GM18909 (cell line): ENCODE measurements around the gene HMCN1.

Experiments used
- ATAC-seq: cut with Tn5 transposase; IDR thresholded peaks from one replicate; pipeline ENCODE4 v1.9.1; 2021; ENCODE audit warnings: mild to moderate bottlenecking; ENCODE audit not compliant: unreplicated experiment, poor library complexity

HMCN1 gene

DNA sequence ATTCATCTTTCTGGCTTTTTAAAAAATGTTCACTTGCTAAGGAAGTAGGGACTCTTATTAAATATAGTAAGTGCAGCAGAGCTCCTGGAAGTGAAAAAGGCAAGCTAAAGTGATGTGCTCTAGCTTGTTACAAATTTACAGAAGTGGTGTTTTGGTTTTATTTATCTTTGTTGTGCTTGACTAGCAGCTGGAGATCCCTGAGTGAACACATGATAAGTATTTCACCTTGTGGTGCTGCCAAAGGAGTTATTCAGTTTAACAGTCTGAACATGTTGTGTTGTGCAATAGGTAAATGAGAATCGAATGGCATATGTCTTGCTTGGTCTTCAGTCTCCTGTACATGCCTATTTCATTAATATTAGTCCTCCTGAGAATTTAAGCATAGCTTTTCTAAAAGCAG, 325.1 kb downstream of the HMCN1 start:
- ATAC-seq, result peak; percentile 70

- no peak for ATAC-seq
These were observed 325.6 kb downstream of the HMCN1 start for GRCh38 chr1:186059752-186060151.

GRCh38 chr1:186060226-186060625, 326.0 kb downstream of the HMCN1 start:
- no peak for ATAC-seq

DNA sequence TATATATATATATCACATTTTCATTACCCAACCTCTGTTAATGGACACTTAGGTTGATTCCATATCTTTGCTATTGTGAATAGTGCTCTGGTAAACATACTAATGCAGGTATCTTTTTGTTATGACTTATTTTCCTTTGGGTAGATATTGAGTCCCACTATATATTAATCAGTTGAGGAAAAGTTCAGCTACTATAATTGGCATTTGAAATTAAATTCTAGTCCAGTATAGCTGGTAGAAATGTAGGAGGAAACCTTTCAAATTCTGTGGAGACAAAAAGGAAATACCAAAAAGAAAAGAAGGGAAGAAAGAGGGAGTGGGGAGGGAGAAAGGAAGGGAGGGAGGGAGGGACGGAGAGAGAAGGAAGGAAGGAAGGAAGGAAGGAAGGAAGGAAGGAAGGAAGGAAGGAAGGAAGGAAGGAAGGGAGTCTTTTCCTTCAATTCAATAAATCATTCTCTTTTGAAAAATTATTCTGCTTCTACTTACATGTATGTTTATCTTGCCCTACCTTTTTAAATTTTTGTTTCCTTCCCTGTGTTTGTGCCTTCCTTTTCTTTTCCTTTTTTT, 329.0 kb downstream of the HMCN1 start:
- no peak for ATAC-seq

GRCh38 chr1:186066411-186066810, 332.2 kb downstream of the HMCN1 start:
- ATAC-seq, result no peak

DNA sequence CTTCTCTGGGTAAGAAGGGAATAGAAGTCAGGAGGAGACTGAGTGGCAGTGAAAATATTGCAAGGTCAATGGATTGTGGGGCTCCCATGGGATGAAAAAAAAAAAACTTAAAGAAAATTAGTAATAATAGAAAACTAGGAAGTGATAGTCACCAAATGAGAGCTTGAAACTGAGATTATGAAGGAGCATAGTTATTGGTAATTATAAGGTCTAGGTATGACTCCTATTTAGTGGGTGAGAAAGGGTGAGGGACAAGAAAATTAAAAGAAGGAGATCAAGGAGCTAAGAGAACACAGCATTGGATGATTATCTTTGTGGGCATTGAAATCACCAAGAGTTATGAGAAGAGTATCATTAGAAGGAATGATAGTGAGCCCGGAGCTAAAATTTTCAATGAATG, 339.5 kb downstream of the HMCN1 start:
- no peak for ATAC-seq

DNA sequence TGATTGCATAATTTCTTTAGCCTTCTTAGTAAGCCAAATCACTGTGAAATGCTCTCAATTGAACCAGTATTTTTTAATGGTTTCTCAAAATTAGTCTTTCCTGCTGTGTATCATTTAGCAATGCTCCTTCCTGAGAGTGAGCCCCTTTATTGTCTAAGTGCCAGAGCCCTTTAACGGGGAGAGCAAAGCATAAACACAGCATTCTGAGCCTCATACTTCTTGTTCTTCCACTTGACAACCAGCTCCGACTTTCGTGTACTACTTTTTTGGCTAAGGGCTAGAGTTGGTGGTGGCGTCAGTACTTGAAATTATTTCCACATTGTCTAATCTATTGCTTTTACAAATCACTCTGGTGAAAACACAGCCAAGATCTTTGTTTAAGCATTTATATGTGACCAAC, 341.8 kb downstream of the HMCN1 start:
- ATAC-seq, result no peak

GRCh38 chr1:186078245-186078644, 344.1 kb downstream of the HMCN1 start:
- ATAC-seq, result peak; percentile 97

DNA sequence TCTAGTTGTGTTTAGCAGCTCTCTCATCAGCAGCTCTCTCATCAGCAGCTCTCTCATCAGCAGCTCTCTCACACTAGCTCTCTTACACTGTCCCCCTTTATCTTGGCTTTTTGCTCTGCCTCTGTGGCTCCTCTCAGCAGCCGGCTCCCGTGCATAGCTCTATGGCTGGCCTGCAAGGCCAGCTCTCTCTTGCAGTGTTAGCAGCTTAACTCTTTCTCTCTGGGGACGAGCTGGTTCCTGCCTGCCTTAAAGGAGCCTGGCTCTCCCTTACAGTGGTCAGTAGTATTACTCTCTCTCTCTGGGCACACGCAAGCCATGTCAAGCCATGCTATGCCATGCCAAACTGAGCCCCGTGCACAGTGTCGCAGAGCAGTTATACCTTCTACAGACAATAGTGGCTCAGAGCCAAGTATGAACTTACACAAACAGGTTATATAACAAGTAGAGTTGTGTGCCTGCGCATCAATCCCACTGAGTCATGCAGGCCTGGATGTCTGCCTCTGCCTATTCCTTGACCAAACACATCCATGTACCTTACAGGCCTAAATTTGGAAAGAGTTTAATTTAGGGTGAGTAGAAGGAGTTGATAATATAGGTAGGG, 345.0 kb downstream of the HMCN1 start:
- no peak for ATAC-seq

DNA sequence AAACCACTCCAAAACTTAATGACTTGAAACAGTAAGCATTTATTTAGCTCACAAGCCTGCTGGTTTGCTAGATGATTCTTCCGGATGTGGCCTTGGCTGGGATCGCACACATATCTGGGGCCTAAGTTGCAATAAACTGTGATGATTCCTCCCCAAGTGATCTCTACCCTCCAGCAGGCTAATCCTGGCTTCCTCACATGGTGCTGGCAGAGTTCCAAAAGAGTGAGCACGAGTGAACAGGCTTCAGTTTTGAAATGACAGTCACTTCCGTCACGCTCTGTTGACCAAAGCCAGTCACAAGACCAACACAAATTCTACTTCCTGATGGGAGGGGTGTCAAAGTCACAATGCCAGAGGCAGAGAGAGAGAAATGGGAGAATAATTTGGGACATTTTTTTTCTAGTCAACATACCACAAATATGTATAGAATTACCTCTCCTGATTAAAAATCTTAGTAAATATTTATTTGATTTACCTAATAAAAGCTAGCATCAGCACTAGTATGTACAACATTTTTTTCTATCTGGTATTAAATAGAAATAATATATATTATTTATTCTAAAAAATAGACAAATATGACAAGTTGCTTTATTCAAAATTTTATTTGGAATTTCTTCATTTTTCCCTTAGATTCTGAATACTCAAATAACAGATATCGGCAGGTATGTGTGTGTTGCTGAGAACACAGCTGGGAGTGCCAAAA, 348.2 kb downstream of the HMCN1 start:
- peak; percentile 75 for ATAC-seq

GRCh38 chr1:186086583-186086982, 352.4 kb downstream of the HMCN1 start:
- ATAC-seq, result no peak

- ATAC-seq, result no peak
These were observed 355.7 kb downstream of the HMCN1 start for GRCh38 chr1:186089940-186090339.

GRCh38 chr1:186091222-186091720, 357.1 kb downstream of the HMCN1 start:
- no peak for ATAC-seq

DNA sequence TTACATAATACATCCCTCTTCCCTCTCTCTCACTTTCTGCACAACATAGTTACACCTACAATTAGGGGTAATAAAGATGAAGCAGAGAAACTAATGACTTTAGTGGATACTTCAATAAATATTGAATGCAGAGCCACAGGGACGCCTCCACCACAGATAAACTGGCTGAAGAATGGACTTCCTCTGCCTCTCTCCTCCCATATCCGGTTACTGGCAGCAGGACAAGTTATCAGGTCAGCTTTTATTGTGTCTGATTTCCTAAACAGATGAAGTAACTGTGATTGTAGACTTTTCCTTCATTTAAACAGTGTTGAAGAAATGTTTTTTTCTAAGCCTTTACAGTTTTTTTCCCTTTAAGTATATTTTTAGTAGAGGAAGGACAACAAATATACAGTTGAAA, 359.2 kb downstream of the HMCN1 start:
- ATAC-seq, result no peak

- ATAC-seq, result no peak
These were observed 360.0 kb downstream of the HMCN1 start for GRCh38 chr1:186094172-186094571.

DNA sequence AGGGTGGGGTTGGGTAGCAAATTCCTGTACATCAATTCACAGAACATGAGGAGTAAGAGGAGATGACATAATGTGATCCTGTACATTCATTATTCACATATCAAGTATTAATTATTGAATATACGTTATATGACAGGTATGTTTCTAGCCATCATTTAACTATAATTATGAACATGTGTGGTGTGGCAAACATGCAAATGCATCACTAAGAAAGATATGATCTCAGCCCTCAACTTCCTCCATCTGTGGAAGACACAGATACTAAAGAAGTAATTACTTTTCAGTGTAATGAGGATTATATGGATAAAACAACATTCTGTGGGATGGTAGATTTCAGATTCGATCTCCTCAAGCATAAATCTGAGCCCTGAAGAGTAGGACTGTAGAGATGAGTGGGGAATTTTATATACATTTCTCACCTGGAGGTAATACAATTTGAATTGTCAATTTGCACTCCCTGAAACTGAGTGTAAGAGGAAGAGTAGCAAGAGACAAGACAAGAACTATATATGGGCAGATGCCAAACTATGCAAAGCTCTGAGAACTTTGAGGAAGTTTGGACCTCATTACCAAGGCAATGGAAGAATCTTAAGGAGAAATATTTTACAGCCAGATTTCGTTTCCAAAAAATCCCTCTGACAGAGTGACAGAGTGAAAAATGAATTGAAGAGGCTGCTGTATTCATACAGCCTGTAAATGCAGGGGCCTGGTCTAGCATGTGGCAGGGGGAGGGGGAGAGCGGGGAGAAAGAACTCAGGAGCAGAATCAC, 365.3 kb downstream of the HMCN1 start:
- no peak for ATAC-seq

- no peak for ATAC-seq
These were observed 367.9 kb downstream of the HMCN1 start for GRCh38 chr1:186102107-186102506.

DNA sequence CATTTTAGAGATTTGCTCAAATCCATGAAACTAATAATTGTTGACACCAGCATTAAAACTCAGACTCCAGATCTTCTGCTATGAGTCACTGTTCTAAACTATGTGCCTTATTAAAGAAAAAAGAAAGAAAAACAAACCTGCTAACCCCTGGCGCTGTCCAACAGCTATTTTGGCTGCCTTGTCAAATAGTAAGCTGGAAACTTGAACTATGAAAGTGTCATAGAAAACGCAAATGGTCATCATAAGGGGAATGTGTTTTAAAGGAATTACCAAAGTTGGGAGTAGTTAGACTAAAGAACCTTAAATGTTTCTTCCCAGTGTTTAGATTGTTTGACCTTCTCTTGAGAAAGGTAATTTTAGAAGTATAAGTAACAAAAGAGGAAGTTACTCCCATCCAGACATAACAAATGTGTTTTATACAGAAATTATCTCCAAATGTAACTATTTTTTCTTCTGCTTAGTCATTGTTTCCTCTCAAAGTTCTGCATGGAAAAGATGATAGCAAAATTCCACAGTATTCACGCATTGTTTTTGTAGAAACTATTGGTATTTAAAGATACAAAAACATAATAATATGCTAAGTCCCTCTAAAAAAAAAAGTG, 368.5 kb downstream of the HMCN1 start:
- ATAC-seq, result no peak

DNA sequence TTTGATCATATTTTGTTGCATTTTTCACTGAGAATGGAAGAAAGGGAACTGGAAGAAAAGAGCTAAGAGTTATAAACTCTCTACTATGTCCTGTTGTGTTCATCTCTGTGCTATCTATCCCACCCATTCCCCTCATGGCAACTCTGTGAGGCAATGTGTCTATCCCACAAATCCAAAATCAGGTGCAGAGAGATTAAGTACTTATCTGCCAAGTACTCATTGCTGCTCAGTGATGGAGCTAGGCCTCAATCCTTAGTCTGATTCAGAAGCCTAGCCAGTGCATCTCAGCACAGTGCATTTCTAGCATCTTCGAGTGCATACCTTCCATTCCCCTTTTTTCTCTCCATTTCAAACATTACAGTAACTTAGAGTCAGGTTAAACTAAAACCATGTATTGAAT, 370.3 kb downstream of the HMCN1 start:
- ATAC-seq, result no peak

DNA sequence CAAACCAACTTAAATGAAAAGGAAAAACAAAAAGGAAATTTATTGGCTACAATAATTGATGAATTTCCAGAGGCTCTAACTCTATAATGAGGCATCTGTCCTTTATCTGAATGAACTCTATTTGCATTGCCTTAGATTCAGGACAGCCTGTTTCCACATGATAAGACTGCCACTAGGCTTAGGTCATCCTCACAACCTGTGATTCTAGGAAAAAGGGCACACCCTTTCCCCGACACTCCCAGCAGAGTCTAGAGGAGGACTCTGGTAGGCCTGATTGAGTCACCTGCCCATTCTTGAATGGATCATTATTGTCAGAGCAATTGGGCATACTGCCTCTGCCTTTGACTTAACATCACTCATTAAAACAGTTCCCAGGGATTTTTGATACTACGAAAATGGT, 378.1 kb downstream of the HMCN1 start:
- no peak for ATAC-seq

DNA sequence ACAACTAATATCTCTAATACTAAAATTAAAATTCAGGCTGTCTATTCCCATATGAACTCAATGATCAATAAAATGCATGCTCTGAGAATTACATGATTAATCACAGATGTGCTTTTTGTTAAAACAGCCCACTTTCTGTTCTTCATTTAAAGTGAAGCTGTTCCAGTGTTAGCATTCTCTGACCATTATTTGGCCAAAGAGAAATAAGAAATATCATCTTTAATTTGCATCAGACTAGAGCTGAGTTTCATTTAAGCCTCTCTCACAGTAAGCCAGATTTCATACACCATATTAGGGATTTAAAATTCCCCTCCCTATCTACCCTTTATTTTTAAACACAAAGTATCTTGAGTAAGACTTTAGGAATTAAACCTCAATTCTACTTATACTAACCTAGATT, 379.3 kb downstream of the HMCN1 start:
- ATAC-seq, result no peak
